ENCODE results near the gene ZFP37. TPM values are rescaled to one million over a fixed set of nuclear protein-coding genes. Genes with fewer than 3 reads are reported as not detected.

ZFP37 gene
- total and polyA plus RNA-seq, 2 experiments from 2014 or later: 2.3 to 5.6 TPM

DNA sequence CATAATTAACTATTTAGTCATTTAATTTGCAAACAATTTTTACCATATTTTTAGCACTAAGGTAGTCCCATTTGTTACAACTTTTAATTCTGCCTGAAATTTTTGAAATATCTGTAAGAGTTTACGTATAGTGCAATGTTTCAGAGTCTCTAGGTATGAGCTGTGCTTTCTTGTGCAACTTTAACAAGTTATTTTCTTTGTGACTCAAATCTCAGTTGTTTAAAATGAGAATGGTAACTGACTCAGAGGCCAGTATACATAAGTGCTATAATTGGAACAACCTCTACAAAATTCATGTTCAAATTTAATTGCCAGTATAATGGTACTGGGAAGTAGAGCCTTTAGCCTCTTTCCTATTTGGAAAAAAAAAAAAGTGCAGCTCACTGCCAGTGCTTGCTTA lies 30.3 kb downstream of the ZFP37 start:
- Mint-ChIP-seq H3K9me3 (peaks cover 71% of the 10 kb centered on the region), H3K36me3 (ENCODE audit: low read depth) (peaks cover 6% of the 10 kb centered on the region; the same call in 1 of the 3 replicates), H3K4me1 (no peaks in the 10 kb centered on the region), H3K27ac (no peak overlapping the region), H3K27me3 (ENCODE audit: insufficient read depth, low read depth, poor library complexity) (peaks cover 5% of the 10 kb centered on the region), H3K4me3 (no peak overlapping the region)
- Histone ChIP-seq H3K27me3 (ENCODE audit: insufficient read depth) (no peaks in the 10 kb centered on the region), H4K20me1 (replicated peaks; ENCODE audit: insufficient read depth) (no peaks in the 10 kb centered on the region), H3K27ac (ENCODE audit: low read depth) (no peak overlapping the region), H3K79me2 (replicated peaks; ENCODE audit: insufficient read depth) (no peaks in the 10 kb centered on the region), H3K4me3 (no peak overlapping the region), H3F3A (replicated peaks; ENCODE audit: low read depth) (no peaks in the 10 kb centered on the region), H3K9me2 (ENCODE audit: insufficient read depth) (peaks cover 6% of the 10 kb centered on the region; the same call in 1 of the 2 replicates), H3K4me2 (no peak overlapping the region), H2AFZ (no peak overlapping the region), H3K4me1 (ENCODE audit: insufficient read depth) (no peaks in the 10 kb centered on the region), H3K36me3 (ENCODE audit: insufficient read depth) (no peaks in the 10 kb centered on the region)
- no peak for DNase-seq (ENCODE audit: low spot score)
- no peak for ATAC-seq
- TF ChIP-seq, protein P1, sequence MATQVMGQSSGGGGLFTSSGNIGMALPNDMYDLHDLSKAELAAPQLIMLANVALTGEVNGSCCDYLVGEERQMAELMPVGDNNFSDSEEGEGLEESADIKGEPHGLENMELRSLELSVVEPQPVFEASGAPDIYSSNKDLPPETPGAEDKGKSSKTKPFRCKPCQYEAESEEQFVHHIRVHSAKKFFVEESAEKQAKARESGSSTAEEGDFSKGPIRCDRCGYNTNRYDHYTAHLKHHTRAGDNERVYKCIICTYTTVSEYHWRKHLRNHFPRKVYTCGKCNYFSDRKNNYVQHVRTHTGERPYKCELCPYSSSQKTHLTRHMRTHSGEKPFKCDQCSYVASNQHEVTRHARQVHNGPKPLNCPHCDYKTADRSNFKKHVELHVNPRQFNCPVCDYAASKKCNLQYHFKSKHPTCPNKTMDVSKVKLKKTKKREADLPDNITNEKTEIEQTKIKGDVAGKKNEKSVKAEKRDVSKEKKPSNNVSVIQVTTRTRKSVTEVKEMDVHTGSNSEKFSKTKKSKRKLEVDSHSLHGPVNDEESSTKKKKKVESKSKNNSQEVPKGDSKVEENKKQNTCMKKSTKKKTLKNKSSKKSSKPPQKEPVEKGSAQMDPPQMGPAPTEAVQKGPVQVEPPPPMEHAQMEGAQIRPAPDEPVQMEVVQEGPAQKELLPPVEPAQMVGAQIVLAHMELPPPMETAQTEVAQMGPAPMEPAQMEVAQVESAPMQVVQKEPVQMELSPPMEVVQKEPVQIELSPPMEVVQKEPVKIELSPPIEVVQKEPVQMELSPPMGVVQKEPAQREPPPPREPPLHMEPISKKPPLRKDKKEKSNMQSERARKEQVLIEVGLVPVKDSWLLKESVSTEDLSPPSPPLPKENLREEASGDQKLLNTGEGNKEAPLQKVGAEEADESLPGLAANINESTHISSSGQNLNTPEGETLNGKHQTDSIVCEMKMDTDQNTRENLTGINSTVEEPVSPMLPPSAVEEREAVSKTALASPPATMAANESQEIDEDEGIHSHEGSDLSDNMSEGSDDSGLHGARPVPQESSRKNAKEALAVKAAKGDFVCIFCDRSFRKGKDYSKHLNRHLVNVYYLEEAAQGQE (IDR thresholded peaks at IDR 0.05; ENCODE audit: unreplicated experiment): no peak
- TF ChIP-seq, protein P2, sequence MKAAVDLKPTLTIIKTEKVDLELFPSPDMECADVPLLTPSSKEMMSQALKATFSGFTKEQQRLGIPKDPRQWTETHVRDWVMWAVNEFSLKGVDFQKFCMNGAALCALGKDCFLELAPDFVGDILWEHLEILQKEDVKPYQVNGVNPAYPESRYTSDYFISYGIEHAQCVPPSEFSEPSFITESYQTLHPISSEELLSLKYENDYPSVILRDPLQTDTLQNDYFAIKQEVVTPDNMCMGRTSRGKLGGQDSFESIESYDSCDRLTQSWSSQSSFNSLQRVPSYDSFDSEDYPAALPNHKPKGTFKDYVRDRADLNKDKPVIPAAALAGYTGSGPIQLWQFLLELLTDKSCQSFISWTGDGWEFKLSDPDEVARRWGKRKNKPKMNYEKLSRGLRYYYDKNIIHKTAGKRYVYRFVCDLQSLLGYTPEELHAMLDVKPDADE (IDR thresholded peaks at IDR 0.05): no peak
- no peak for TF ChIP-seq STAT1 (IDR thresholded peaks at IDR 0.05; ENCODE audit: unreplicated experiment)
- no peak for TF ChIP-seq ZNF331 (CRISPR knock-in tag; IDR thresholded peaks at IDR 0.05; ENCODE audit: low read depth)
- no peak for TF ChIP-seq EZH2 (IDR thresholded peaks at IDR 0.05; ENCODE audit: low read depth, unreplicated experiment)
- no peak for TF ChIP-seq CREB1 (CRISPR knock-in tag; IDR thresholded peaks at IDR 0.05; ENCODE audit: low read depth)
- TF ChIP-seq POLR2AphosphoS5 (IDR thresholded peaks at IDR 0.05; ENCODE audit: low read depth): no peak
- no peak for TF ChIP-seq NANOG (IDR thresholded peaks at IDR 0.05; ENCODE audit: borderline replicate concordance)
- TF ChIP-seq, protein P3, sequence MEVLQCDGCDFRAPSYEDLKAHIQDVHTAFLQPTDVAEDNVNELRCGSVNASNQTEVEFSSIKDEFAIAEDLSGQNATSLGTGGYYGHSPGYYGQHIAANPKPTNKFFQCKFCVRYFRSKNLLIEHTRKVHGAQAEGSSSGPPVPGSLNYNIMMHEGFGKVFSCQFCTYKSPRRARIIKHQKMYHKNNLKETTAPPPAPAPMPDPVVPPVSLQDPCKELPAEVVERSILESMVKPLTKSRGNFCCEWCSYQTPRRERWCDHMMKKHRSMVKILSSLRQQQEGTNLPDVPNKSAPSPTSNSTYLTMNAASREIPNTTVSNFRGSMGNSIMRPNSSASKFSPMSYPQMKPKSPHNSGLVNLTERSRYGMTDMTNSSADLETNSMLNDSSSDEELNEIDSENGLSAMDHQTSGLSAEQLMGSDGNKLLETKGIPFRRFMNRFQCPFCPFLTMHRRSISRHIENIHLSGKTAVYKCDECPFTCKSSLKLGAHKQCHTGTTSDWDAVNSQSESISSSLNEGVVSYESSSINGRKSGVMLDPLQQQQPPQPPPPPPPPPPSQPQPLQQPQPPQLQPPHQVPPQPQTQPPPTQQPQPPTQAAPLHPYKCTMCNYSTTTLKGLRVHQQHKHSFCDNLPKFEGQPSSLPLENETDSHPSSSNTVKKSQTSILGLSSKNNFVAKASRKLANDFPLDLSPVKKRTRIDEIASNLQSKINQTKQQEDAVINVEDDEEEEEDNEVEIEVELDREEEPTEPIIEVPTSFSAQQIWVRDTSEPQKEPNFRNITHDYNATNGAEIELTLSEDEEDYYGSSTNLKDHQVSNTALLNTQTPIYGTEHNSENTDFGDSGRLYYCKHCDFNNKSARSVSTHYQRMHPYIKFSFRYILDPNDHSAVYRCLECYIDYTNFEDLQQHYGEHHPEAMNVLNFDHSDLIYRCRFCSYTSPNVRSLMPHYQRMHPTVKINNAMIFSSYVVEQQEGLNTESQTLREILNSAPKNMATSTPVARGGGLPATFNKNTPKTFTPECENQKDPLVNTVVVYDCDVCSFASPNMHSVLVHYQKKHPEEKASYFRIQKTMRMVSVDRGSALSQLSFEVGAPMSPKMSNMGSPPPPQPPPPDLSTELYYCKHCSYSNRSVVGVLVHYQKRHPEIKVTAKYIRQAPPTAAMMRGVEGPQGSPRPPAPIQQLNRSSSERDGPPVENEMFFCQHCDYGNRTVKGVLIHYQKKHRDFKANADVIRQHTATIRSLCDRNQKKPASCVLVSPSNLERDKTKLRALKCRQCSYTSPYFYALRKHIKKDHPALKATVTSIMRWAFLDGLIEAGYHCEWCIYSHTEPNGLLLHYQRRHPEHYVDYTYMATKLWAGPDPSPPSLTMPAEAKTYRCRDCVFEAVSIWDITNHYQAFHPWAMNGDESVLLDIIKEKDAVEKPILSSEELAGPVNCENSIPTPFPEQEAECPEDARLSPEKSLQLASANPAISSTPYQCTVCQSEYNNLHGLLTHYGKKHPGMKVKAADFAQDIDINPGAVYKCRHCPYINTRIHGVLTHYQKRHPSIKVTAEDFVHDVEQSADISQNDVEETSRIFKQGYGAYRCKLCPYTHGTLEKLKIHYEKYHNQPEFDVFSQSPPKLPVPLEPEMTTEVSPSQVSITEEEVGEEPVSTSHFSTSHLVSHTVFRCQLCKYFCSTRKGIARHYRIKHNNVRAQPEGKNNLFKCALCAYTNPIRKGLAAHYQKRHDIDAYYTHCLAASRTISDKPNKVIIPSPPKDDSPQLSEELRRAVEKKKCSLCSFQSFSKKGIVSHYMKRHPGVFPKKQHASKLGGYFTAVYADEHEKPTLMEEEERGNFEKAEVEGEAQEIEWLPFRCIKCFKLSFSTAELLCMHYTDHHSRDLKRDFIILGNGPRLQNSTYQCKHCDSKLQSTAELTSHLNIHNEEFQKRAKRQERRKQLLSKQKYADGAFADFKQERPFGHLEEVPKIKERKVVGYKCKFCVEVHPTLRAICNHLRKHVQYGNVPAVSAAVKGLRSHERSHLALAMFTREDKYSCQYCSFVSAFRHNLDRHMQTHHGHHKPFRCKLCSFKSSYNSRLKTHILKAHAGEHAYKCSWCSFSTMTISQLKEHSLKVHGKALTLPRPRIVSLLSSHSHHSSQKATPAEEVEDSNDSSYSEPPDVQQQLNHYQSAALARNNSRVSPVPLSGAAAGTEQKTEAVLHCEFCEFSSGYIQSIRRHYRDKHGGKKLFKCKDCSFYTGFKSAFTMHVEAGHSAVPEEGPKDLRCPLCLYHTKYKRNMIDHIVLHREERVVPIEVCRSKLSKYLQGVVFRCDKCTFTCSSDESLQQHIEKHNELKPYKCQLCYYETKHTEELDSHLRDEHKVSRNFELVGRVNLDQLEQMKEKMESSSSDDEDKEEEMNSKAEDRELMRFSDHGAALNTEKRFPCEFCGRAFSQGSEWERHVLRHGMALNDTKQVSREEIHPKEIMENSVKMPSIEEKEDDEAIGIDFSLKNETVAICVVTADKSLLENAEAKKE (CRISPR knock-in tag; IDR thresholded peaks at IDR 0.05): no peak
- TF ChIP-seq, protein P4, sequence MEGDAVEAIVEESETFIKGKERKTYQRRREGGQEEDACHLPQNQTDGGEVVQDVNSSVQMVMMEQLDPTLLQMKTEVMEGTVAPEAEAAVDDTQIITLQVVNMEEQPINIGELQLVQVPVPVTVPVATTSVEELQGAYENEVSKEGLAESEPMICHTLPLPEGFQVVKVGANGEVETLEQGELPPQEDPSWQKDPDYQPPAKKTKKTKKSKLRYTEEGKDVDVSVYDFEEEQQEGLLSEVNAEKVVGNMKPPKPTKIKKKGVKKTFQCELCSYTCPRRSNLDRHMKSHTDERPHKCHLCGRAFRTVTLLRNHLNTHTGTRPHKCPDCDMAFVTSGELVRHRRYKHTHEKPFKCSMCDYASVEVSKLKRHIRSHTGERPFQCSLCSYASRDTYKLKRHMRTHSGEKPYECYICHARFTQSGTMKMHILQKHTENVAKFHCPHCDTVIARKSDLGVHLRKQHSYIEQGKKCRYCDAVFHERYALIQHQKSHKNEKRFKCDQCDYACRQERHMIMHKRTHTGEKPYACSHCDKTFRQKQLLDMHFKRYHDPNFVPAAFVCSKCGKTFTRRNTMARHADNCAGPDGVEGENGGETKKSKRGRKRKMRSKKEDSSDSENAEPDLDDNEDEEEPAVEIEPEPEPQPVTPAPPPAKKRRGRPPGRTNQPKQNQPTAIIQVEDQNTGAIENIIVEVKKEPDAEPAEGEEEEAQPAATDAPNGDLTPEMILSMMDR (conservative IDR thresholded peaks at IDR 0.05; ENCODE audit: low read depth in 2 of 2): no peak
- no peak for TF ChIP-seq JUNB (IDR thresholded peaks at IDR 0.05; ENCODE audit: unreplicated experiment)
- TF ChIP-seq EZH2phosphoT487 (IDR thresholded peaks at IDR 0.05; ENCODE audit: unreplicated experiment): no peak
- no peak for TF ChIP-seq ZNF114 (CRISPR knock-in tag; IDR thresholded peaks at IDR 0.05)

Measured in GM23338 (cell line).